NCI-H146 treated with DMSO at 0.1 percent for 48 hours (cell line): Measurements from ENCODE around the gene KRT12.

Source experiments
- DNase-seq: peaks from one replicate; lab custom pipeline; 2025; ENCODE audit not compliant: unreplicated experiment; lab: John Stamatoyannopoulos, UW

KRT12 gene

DNA sequence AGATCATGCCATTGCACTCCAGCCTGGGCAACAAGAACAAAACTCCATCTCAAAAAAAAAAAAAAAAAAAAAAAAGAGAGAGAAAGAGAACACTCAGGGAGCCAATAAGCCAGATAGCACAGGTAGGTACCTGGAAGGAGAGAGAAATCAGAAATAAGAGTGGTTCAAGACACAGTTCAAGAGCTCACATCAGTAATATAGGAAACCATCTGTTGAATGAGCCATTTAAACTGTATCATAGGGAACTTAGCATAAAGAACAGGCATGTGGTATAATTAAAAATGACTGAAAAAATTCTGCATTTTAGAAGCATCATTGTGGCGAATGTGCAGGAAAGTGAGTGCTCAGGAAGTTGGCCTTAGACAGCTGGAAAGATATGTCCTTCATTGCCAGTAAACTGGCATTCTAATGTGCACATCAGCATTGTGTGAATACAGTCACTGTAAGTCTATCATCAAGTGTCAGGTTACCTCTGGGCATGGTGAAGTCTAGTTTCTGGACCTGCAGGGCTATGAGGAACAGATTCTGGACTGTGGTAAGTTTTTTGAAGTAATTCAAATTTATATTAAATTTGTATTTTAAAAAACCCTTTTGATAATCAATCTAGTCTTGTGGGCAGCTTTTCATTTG lies 20.4 kb downstream of the KRT12 start:
- DNase-seq, result no peak

DNA sequence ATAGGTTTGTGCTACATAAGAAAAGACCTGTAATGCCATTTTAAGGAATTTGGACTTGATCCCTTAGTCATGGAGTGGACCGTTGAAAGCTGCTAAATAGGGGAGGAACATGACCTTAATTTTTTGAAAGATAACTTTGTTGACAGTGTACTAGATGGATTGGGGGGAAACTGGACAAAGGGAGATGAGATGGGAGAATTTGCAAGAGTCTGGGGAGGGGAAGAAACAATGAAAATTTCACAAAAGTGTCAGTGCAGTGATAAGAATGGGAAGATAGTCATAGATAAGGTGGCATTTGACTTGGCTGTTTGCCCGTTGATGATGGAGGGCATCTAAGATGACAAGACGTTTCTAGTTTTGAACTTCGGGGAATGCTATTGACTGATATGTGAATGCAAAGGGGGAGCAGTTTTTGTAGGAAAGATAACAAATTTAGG lies 22.3 kb downstream of the KRT12 start:
- no peak for DNase-seq

DNA sequence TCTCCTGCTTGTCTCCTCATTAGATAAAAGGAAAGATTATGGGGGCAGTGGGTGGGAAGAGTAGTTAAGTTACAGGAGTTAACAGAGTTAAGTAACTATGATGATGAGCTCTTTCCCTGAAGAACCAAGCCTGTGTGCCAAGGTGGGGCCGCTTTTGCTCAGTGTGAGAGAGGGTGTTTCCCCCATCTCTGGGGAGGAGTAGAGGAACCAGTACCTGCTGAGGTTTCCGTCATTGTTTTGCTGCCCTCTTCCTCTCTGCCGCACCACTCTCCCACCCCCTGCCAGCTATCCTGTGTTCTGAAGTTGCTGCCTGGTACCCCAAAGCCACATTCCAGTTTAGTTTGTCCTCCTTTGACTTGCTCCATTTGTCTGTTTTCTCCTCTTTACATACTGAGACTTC lies 23.8 kb downstream of the KRT12 start:
- no peak for DNase-seq

DNA sequence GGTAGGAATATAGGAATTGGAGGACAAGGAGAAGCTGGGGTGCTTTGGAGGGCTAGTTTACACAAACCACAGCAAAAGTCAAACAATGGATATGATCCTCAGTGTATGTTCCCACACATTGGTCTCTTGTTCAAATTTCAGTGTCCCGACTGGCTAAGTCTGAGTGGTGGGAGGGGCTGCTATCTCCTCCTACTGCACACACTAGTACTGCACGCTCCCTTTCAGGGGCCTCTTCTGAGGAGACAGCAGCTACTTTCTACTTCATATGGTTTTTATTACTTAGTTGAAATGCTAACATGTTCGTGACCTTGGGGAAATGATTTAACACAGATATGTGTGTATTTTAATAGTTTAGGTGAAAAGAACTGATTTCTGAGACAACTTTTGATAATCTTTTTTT lies 25.8 kb downstream of the KRT12 start:
- no peak for DNase-seq

DNA sequence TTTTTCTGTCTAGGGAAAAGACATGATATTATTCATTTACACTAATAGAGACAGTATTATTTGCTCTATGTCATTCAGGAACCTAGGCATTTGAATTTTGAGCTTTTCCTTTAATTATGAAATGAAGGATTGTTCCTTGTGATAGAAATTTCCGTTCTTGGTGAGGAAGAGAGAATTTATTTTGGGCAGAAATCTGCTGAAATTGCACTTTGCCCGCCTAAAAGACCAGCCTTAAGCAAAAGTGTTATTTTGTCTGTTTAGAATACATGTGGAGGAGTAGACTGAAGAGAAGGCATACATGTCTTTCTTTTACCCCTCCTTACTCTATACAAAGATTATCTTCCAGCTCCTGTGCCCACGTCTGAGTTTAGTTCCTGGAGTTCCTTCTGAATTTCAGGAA lies 27.8 kb downstream of the KRT12 start:
- DNase-seq, result no peak

DNA sequence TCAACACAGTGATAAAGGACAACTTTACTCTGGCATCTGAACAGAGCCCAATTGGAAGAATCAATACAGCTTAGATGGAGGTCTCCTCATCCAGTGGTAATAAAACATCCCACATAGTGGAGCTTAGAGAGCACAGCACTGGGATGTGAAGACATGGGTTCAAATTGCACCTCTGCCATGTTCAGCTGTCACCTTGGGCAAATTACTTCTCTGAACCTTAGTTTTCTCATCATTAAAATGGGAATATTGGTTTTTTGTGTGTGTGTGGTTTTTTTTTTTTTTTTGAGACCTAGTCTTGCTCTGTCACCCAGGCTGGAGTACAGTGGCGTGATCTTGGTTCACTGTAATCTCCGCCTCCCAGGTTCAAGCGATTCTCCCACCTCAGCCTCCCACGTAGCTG lies 31.0 kb downstream of the KRT12 start:
- no peak for DNase-seq

DNA sequence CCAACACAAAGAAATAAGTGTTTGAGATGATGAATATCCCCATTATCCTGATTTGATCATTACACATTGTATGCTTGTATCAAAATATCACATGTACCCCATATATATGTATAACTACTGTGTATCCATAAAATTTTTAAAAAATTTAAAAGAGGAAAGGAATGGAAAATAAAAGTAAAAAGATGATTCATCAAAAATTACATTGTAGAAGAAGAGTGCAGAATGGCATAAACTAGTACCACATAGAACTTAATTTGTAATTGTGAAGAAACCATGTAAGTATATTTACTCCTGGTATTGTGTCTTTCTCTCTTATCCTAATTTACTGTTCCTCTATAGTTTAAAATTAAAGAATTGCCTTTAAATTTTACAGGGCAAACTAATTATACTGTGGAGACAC lies 33.1 kb downstream of the KRT12 start:
- DNase-seq, result no peak

DNA sequence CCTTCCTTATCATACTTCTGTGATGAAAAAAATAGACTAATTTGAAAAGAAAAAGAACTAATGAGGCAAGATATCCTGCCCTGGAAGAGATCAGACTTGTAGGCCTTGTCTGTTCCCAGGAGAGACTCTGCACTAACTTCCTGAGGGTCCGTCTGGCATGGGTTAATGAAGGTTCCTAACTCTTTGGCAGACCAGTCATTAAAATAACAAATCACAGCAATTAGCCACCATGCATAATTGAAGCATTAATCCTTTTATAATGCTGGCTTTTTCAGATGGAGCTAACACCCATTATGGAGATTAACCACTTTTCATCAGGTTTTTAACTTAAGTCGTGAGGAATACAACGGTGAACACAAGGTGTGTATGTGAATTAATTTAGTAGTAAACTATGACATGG lies 34.2 kb downstream of the KRT12 start:
- DNase-seq, result no peak

DNA sequence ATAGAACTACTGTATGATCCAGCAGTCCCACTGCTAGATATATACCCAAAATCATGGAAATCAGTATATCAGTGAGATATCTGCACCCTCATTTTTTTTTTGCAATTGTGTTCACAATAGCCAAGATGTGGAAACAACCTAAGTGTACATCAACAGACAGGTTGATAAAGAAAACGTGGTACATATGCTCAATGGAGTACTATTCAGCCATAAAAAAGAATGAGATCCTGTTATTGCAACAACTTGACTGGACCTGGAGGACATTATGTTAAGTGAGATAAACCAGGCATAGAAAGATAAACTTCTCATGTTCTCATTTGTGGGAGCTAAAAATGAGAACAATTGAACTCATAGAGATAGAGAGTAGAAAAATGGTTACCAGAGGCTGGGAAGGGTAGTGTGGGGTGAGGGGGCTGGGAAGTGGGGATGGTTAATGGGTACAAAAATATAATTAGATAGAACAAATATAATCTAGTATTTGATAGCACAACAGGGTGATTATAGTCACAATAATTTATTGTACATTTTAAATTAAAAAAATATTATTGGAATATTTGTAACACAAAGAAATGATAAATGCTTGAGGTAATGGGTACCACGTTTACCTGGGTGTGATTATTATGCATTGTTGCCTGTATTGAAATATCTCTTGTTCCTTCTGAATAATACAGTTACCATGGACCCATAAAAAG lies 36.8 kb downstream of the KRT12 start:
- no peak for DNase-seq

DNA sequence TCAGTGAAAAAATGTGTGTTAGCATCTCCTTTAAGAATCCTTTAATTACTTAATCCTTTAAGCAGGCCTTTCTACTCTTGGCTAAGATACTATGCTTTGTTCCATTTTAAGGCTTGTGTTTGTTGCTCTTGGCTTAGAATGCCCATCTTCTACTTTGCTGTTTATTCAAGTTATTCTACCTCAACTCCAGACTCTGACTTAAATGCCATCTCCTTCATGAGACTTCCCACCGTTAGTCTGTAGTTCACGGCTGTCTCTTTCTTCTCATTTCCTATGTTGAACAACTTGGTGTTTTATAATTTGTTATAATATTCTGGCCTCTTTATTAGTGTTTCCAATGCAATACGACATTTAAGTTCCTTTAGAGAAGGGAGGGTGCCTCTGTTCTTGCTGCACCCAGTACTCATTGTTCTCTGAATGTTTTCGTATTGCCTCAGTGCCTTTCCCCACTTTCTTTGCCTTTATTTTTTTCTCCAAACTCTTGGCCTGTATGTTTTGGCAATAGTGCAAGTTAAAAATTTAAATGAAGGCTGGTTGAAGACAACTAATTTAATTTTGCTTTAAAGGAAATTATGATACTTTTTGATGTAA lies 38.5 kb downstream of the KRT12 start:
- no peak for DNase-seq

DNA sequence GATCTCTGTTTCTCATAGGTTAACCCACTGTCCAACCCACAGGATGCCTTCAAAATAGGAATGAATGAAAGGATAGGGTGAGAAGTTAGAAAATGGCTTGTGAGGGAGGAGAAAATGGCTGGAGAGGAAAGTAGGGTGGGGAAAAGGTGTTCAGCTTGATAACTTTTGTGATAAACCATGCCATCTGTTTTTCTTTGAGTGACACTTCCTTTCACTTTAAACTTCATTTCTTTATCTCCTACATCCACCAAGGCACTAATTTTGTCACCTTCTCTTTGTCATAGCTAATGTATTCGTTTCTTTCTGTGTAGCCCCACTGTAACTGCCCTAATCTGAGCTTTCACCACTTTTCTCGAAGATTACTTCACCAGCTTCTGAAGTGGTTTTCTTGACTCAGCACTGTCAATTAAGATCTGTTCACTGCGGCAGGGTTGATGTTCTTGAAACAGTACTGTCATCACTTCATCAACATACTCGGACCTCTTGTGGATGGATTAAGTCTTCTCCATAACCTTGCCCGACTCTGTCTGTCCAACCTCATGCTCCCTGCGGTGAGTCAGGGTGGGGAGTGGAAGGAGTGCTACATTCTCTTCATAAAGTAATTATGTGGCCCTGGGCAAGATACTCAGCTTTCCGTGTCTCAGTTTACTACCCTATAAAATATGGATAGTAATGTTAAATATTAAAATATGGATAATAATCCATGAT lies 39.1 kb downstream of the KRT12 start:
- DNase-seq, result no peak

DNA sequence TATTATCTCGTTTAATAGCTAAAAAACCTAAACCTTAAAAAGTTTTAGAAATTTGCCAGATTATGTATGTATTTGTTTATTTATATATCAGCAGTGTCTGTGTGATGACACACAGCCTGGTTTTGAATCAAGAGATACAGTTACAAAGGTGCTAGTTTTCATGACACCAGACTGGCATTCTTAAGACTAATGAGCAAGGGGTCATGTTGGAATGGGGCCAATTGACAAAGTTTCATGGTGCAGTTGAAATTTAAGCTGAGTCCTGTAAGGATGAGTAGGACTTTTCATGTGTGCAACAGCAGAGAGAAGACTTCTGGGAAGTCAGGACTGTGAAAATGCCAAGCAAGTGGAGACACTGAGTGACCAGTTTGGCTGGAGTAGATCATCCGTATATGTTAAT lies 41.4 kb downstream of the KRT12 start:
- no peak for DNase-seq

DNA sequence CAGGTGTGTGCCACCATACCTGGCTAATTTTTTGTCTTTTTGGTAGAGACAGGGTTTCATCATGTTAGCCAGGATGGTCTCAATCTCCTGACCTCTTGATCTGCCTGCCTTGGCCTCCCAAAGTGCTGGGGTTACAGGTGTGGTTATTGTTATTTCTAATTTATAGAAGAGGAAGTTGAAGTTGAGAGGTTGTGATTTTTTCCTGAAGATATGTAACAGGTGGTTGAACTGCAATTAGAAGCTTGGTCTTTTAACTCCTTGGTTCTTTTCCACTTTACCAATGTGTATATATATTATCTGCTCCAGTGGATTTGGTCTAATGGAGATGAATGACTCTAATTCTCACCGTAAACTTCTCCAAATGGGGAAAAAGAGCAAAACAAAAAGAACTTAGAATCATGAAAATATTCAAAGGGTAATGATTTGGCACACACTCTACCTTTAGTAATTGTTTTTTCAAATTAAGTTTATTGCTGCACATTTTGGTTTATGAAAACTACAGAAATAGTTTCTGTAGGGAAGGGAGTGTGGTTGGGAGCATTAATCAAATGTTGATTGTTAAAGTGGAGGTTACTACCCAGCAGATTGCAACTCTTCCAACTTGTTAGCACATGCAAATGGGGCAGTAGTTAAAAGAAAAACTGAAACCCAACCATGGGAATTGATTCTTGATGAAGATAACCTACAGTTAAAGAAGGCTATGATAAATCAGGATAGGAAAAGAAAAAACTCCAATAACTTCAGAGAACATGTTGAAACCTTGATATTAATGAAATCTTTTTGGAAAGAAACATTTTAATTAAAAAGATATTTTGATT lies 42.8 kb downstream of the KRT12 start:
- no peak for DNase-seq

DNA sequence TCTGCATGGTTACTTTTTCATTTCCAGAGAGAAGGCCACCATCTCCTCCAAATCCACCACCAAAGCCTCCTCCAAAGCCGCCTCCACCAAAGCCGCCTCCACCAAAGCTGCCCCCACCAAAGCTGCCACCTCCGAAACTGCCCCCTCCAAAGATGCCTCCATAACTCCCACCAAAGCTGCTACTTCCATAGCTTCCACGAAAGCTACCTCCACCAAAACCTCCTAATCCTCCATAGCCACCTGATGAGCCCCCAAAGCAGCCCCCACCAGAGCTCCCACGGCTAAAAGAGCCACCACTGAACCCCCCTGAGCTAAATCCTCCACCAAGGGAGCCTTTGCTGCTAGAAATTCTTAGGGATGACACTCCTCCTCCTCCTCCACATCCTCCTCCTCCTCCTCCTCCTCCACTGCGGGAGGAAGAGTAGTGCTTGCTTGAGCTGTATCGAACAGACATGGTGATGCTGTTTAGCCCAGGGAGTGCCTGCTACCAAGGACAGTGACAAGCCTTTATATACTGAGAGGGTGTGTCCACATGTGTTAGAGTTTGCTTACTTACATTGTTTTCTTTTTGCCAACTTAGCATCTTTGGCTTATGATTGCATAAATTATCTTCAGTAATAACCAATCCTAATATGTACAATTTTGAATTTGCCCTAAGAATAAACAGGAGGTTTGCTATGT lies 44.8 kb downstream of the KRT12 start, which contains the start of gene KRT10:
TSS of gene KRT10 (minus strand) at position 483 of the 681 bp plus-strand sequence. CDS start at position 454, 29 bp downstream.
- DNase-seq, result no peak

DNA sequence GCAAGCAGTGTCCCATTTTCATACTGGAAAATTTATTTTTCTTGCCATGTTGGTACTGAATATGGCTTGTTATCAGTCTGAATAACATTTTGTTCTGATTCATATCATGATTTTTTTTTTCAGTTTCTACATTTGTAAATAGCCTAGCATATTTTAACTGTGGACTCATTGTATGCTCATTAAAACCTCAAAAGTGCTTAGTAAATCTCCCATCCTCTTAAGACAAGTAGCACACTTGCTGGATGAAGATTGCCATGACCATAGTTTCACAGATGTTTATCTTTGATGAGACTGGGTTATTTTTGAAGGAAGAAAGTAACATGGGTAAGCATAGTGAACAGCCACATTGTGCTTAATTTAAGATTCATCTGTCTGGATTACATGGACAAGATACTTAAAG lies 45.5 kb downstream of the KRT12 start:
- no peak for DNase-seq

DNA sequence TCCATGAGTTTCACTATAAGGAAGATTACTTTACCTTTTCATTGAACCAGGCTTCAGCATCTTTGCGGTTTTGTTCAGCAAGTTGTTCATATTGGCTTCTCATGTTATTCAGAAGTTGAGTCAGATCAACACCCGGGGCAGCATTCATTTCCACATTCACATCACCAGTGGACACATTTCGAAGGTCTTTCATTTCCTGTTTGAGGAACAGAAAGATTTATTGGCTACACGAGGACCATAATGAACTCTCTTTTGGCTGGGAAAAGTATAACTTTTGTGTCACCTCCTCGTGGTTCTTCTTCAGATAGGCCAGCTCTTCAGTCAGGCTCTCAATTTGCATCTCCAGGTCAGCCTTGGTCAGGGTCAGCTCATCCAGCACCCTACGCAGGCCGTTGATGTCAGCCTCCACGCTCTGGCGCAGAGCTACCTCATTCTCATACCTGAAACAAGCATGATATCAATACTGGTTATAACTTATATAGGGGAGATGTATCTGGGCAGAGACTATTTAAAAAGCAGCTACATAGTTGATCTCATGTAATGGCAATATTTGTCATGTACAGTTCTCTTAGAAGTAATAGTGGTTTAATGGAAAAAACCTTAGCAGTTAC lies 46.7 kb downstream of the KRT12 start:
- no peak for DNase-seq

DNA sequence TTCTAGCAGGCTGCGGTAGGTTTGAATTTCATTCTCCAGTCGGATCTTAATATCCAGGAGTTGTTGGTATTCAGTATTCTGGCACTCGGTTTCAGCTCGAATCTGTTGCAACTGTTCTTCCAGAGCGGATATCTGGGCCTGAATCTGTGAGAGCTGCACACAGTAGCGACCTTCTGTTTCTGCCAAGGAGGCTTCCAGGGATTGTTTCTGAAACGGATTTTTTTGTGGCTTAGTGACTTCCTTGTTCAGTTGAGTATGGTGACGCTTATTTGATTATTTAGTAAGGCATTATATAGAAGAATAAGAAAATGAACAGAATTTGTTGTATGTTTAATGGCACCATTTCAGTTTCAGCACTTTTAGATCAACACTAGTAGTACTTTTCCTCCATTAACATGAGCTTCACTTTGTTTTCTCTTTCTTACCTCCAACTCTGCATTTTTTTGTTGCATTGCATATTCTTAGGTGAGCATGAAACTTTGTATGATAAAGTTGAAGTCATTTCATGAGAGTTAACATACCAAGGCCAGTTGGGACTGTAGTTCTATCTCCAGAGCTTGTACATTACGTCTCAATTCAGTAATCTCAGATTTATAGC lies 47.4 kb downstream of the KRT12 start:
- no peak for DNase-seq

DNA sequence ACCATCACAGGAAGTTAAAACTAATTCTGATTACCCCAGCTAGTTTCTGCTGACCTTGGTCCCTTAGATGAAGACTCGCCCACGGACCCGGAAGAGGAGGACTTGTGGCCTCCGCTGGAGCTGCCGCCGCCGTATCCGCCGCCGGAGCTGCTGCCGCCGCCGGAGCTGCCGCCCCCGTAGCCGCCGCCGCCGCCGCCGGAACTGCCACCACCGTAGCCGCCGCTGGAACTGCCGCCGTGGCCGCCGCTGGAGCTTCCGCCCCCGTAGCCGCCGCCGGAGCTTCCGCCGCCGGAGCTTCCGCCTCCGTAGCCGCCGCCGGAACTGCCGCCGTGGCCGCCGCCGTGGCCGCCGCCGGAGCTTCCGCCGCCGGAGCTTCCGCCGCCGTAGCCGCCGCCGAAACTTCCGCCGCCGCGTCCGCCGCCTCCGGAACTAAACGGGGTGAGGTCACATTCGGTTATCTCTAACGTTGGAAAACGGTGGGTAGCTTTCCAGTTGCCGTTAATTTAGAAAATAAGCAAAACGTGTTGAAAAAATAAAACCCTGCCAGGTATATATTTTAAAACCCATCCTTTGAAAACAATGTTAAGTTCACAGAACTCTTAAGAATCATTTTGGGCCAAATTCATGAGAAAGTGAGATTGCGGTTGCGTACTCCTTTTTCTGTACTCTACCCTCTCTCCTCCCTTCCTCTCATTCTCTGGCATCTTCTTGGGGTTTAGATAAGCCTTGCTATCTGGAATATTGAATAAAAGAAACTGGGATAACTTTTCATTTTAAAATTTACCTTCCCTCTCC lies 48.1 kb downstream of the KRT12 start:
- peak; percentile 60 for DNase-seq

DNA sequence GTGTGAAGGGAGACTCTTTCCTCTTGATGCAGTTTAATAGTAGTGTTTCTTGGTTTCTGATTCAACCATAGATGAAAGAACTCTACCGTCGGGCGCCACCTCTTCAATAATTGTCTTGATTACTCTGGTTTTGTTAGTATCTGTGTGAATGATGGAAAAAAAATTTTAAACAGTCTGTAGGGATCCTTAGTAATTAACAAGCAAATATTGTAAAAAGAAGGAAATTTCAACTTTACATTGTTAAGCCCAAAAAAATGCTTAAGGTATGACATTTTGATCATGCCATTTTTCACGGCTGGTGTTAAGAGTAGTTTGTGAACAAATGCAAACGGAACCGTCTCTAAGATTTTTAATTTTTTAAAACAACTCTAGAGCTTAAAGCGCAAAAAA lies 48.7 kb downstream of the KRT12 start:
- DNase-seq, result no peak
